KG1 (cell line): ENCODE measurements around the gene SARDH.

Experiments used
- DNase-seq: peaks from one replicate; lab custom pipeline; 2025; lab: John Stamatoyannopoulos, UW

Gene SARDH

GRCh38 chr9:133702798-133703590 is 35.2 kb downstream of the SARDH start:
- DNase-seq = no peak

- no peak for DNase-seq
These were observed 36.0 kb downstream of the SARDH start for GRCh38 chr9:133701981-133702797.

- no peak for DNase-seq
These were observed 36.7 kb downstream of the SARDH start for GRCh38 chr9:133701321-133701980.

GRCh38 chr9:133700819-133701320 is 37.3 kb downstream of the SARDH start:
- no peak for DNase-seq

GRCh38 chr9:133699546-133699945 is 38.6 kb downstream of the SARDH start:
- no peak for DNase-seq

- DNase-seq = no peak
These were observed 42.1 kb downstream of the SARDH start for GRCh38 chr9:133696071-133696472.

GRCh38 chr9:133694686-133695085 is 43.5 kb downstream of the SARDH start:
- no peak for DNase-seq

GRCh38 chr9:133693703-133694529 is 44.2 kb downstream of the SARDH start:
- DNase-seq = no peak

GRCh38 chr9:133693116-133693515 is 45.0 kb downstream of the SARDH start:
- DNase-seq = no peak

GRCh38 chr9:133692364-133692985 is 45.7 kb downstream of the SARDH start:
- DNase-seq = no peak

GRCh38 chr9:133691626-133692363 is 46.4 kb downstream of the SARDH start:
- no peak for DNase-seq

GRCh38 chr9:133691191-133691590 is 47.0 kb downstream of the SARDH start:
- DNase-seq = no peak

- DNase-seq = no peak
These were observed 48.0 kb downstream of the SARDH start for GRCh38 chr9:133690081-133690561.

GRCh38 chr9:133689151-133689763 is 48.9 kb downstream of the SARDH start:
- no peak for DNase-seq

GRCh38 chr9:133687856-133688761 is 50.0 kb downstream of the SARDH start:
- DNase-seq = no peak

- no peak for DNase-seq
These were observed 51.2 kb downstream of the SARDH start for GRCh38 chr9:133686642-133687575.
